ENCODE results near the gene PDE4B.
"Not testable (repeated sequence)": the region's sequence is repeated elsewhere in the genome, so short reads cannot be mapped to it uniquely, and the experiment has no call there.

Gene PDE4B

DNA sequence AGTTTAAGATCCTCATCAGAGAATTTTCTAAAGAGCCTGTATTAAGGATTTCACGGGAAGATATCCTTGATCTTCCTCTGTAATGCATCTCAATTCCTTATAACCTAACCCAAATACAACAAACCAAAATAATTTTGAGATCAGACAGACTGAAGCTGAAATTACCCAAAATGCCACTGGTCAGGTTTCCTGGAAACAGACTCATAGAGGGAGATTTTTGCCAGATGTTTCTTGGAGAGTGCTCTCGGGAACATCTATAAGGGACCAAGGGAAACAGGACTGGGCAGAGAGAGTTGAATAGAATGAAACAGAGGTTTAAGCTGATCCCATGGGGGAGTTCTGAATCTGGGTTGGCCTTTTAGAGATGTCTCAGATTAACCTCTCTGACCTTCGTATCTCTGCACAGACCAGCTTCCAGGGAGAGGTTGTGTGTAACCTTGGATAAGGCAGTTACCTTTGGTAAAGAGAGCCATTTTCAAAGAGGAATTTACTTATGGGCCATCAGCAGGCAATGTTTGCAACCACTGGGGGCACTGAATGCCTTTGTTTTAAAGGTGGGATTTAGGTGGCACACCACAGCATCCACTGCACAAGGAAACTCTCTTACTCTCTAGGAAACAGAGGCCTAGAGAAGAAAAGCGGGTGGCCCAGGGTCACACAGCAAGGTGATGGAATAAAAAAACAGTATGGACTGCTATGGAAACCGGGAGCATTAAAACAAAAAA is 610.5 kb downstream of the PDE4B start:
- DNase-seq = no peak

GRCh38 chr1:66405061-66405460 is 612.4 kb downstream of the PDE4B start:
- no peak for DNase-seq

DNA sequence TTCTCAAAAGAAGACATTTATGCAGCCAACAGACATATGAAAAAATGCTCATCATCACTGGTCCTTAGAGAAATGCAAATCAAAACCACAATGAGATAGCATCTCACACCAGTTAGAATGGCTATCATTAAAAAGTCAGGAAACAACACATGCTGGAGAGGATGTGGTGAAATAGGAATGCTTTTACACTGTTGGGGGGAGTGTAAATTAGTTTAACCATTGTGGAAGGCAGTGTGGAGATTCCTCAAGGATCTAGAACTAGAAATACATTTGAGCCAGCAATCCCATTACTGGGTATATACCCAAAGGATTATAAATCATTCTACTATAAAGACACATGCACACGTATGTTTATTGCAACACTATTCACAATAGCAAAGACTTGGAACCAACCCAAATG is 618.8 kb downstream of the PDE4B start:
- DNase-seq = not testable (repeated sequence)

DNA sequence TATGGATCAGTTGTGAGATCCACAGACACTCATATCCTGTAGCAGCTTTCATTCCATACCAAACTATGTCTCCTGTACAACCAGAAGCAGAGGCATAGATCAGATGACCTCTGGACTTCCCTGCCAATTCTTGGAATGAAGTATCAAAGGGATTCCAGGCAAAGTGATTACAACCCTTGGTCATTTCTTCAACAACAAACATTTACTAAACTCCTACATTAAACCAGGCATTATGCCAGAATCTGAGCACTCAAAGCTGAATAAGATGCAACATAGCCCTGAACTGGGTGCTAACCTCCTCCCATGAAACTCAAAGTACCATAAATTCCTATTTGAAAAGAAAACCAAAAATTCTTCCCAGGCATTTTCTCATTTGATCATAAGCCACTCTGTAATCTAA is 620.0 kb downstream of the PDE4B start:
- DNase-seq = no peak

DNA sequence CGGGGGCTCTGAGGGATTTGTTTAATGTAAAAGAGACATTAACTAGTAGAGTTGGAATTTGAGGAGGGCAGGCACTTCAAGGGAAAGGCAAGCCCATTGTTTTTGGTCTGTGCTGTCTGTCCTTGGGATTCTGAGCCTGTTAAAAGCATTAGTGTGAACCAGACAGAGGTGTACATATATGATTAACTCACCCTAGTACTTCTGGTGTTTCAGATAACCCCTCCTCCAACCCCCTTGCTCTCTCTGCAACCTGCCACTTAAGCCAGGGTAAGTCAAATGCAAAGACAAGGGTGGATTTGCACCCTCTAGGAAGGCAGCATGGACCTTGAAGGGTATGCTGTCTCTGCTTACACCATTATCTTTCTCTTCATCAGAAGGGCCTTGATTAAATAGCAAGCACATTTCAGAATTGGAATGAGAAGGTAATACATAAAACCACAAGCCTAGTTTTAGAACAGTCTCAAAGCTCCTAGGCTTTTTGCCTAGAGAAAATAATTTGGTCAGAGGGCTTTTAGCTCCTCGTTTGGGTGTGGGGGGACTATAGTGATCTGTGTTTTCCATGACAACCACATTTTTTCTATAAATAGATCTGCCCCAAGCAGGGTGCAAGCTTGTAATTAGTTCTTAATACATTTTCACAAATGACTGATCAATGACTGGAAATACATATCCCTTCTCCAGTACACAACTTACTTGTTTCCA is 620.6 kb downstream of the PDE4B start:
- no peak for DNase-seq

- no peak for DNase-seq
These were observed 621.1 kb downstream of the PDE4B start for GRCh38 chr1:66413838-66414175.

DNA sequence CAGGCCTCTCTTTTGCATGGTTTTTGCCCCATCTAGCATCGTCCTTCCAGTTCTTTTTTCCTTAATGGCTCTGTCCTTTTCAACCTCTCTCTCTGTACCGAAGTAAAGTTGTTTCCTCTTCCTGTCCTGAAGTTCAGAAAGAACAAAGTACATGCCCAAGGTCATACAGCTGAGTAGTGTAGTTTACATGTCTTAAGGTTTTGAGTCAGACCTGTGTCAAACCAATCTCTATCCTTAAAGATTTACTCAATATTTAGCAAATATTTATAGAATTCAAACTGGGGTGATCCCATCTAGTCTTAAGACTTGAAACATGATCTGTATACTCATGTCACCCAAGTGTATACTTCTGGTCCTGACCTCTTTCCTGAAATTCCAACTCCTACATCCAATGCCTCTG is 622.6 kb downstream of the PDE4B start:
- no peak for DNase-seq

- no peak for DNase-seq
These were observed 623.2 kb downstream of the PDE4B start for GRCh38 chr1:66415866-66416265.

- DNase-seq = no peak
These were observed 623.6 kb downstream of the PDE4B start for GRCh38 chr1:66416295-66416694.

GRCh38 chr1:66418021-66418420 is 625.3 kb downstream of the PDE4B start:
- DNase-seq = no peak

DNA sequence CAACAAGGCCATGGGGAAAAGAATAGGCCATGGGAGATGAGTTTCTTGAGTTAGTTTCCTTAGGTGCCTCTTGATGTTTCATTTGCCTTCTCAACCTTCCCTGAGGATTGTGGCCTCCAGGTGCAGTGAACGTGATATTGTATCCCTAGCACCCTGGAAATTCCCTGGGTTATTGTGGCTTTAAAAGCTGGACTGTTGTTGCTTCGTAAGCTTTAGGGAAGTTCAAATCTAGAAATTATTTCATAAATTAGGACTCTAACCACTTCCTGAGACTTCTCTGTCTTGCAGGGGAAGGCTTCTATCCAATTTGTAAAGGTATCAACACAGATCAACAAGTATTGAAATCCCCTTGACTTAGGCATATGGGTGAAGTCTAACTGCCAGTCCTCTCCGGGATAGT is 627.5 kb downstream of the PDE4B start:
- not testable (repeated sequence) for DNase-seq

DNA sequence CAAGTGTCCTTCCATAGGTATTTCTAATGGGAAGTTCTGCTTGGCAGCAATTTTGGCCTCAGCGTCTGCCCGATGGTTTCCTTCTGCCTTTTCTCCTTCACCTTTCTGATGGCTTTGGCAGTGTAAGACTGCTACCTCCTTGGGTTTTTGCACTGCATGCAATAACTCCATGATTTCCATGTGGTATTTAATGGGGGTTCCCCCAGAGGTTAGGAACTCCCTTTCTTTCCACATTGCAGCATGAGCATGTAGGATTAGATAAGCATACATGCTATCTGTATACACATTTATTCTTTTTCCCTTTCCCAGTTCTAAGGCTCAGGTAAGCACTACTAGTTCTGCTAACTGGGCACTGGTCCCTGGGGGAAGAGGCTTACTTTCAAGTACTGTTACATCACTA is 628.2 kb downstream of the PDE4B start:
- not testable (repeated sequence) for DNase-seq

GRCh38 chr1:66422804-66423203 is 630.1 kb downstream of the PDE4B start:
- DNase-seq = no peak
